RWPE2 (cell line): ENCODE measurements around the gene TMC6.
A peak's percentile ranks its signal among the peaks of the same experiment; 100 is the strongest.
"Not testable (repeated sequence)": the region's sequence is repeated elsewhere in the genome, so short reads cannot be mapped to it uniquely, and the experiment has no call there.

Experiments used
- ATAC-seq: fragments of 200-7000 bp; cut with Tn5 transposase; 3 replicates; pipeline ENCODE4 v1.9.1; 2021; ENCODE audit warnings: low read depth
- DNase-seq: peaks from one replicate; pipeline ENCODE4 v3.0.0-alpha.2; 2020; ENCODE audit warnings: low spot score
- H3K27ac ChIP-seq: fragments of 450-650 bp; 2 replicates; pipeline ENCODE4 v1.5.1; 2017; ENCODE audit warnings: mild to moderate bottlenecking; ENCODE audit not compliant: poor library complexity, severe bottlenecking
- H3K27me3 ChIP-seq: fragments of 250-450 bp; sonication (Bioruptor Pico); 2 replicates; pipeline ENCODE4 v1.5.1; 2021; ENCODE audit warnings: mild to moderate bottlenecking, moderate library complexity; ENCODE audit not compliant: insufficient read depth, poor library complexity, severe bottlenecking
- H3K36me3 ChIP-seq: fragments of 250-450 bp; sonication (Bioruptor Pico); 2 replicates; pipeline ENCODE4 v1.5.1; 2020; ENCODE audit warnings: low read depth, mild to moderate bottlenecking, moderate library complexity
- H3K4me1 ChIP-seq: fragments of 250-450 bp; sonication (Bioruptor Pico); 2 replicates; pipeline ENCODE4 v1.5.1; 2021; ENCODE audit warnings: mild to moderate bottlenecking, moderate library complexity; ENCODE audit not compliant: insufficient read depth, poor library complexity, severe bottlenecking
- H3K4me3 ChIP-seq: fragments of 250-450 bp; sonication (Bioruptor Pico); 2 replicates; pipeline ENCODE4 v1.5.1; 2021; ENCODE audit warnings: mild to moderate bottlenecking, moderate library complexity; ENCODE audit not compliant: severe bottlenecking
- H3K9me3 ChIP-seq: fragments of 250-450 bp; sonication (Bioruptor Pico); 2 replicates; pipeline ENCODE4 v1.5.1; 2021; ENCODE audit warnings: mild to moderate bottlenecking, moderate library complexity; ENCODE audit not compliant: severe bottlenecking
- CTCF ChIP-seq: fragments of 450-650 bp; IDR thresholded peaks from one replicate; pipeline ENCODE4 v1.5.1; 2017; ENCODE audit warnings: mild to moderate bottlenecking, moderate library complexity; ENCODE audit not compliant: poor library complexity, severe bottlenecking

The TMC6 gene

GRCh38 chr17:78117027-78117981 is 11.3 kb downstream of the TMC6 start:
- TF ChIP-seq CTCF, result peak; percentile 68
- Histone ChIP-seq H3K9me3 (no peaks in the 10 kb centered on the region), H3K27ac (no peak overlapping the region), H3K36me3 (no peaks in the 10 kb centered on the region), H3K4me1 (no peaks in the 10 kb centered on the region), H3K4me3 (no peak overlapping the region), H3K27me3 (no peaks in the 10 kb centered on the region)
- peak; percentile 53 for ATAC-seq
- no peak for DNase-seq

- TF ChIP-seq CTCF, result no peak
- ATAC-seq, result no peak
These were observed 12.1 kb downstream of the TMC6 start for GRCh38 chr17:78116411-78116810.

GRCh38 chr17:78115803-78116202 is 12.8 kb downstream of the TMC6 start:
- H3K4me1 ChIP-seq, H3K9me3 ChIP-seq, H3K27ac ChIP-seq, H3K36me3 ChIP-seq, H3K4me3 ChIP-seq, ATAC-seq, DNase-seq, H3K27me3 ChIP-seq: not testable (repeated sequence)

More at GRCh38 chr17:78116411-78116810, 12.1 kb downstream of the TMC6 start:
- Histone ChIP-seq H3K27ac (no peak overlapping the region), H3K27me3 (no peaks in the 10 kb centered on the region), H3K4me1 (no peaks in the 10 kb centered on the region), H3K4me3 (no peak overlapping the region), H3K36me3 (no peaks in the 10 kb centered on the region), H3K9me3 (no peaks in the 10 kb centered on the region)
- no peak for DNase-seq

GRCh38 chr17:78114831-78115723 is 13.5 kb downstream of the TMC6 start:
- ATAC-seq (no peak), DNase-seq (no peak)
- Histone ChIP-seq H3K4me3 (no peak overlapping the region), H3K9me3 (no peaks in the 10 kb centered on the region), H3K36me3 (no peaks in the 10 kb centered on the region), H3K4me1 (no peaks in the 10 kb centered on the region), H3K27me3 (no peaks in the 10 kb centered on the region), H3K27ac (no peak overlapping the region)
- no peak for TF ChIP-seq CTCF
